ENCODE data around the gene RPP25L. TPM values are rescaled to one million over a fixed set of nuclear protein-coding genes. Genes with fewer than 3 reads are reported as not detected.
A peak's percentile ranks its signal among the peaks of the same experiment; 100 is the strongest.

RPP25L gene
- polyA plus RNA-seq, 1 of the 3 experiments (the other 2 are of a cell fraction), result 47.6 TPM

GRCh38 chr9:34578241-34579103, 33.4 kb downstream of the RPP25L start:
- peak overlapping the region; percentile 60 for H3K4me2 ChIP-seq
- no peaks in the 10 kb centered on the region for H3F3A ChIP-seq (replicated peaks; ENCODE audit: insufficient read depth)
- DNase-seq, result peak; percentile 85
- no peak overlapping the region for H2AFZ ChIP-seq (ENCODE audit: low read depth)
- H3K27ac ChIP-seq (ENCODE audit: low read depth in 2 of 2, low read length in 1 of 2), result peak overlapping the region in 1 of 2 experiments; percentile 75; a peak in 2 of 4 replicates
- H3K9me3 ChIP-seq, result no peaks in the 10 kb centered on the region
- TF ChIP-seq CHD2 (IDR thresholded peaks at IDR 0.05; ENCODE audit: low read length, partially characterized antibody) (peak; percentile 21), SMC3 (IDR thresholded peaks at IDR 0.05; ENCODE audit: low read depth, low read length) (no peak), MXI1 (IDR thresholded peaks at IDR 0.05; ENCODE audit: low read depth, low read length) (no peak), EZH2phosphoT487 (IDR thresholded peaks at IDR 0.05; ENCODE audit: borderline replicate concordance, low read depth) (no peak), REST (IDR thresholded peaks at IDR 0.05; ENCODE audit: low read depth, low read length) (no peak), TCF12 (IDR thresholded peaks at IDR 0.05) (no peak), PBX3 (IDR thresholded peaks at IDR 0.05) (peak; percentile 18; the same call in 1 of the 2 replicates), MAX (IDR thresholded peaks at IDR 0.05; ENCODE audit: low read depth) (0 out of 2 replicates have a peak, but pooled peaks have one; percentile 10)
- no peaks in the 10 kb centered on the region for H3K79me2 ChIP-seq (ENCODE audit: insufficient read depth)
- 34% methylated on average over 20 of the region's 28 CpGs for WGBS (ENCODE audit: low lambda C conversion rate)
- ChIA-PET CTCF (interaction anchor here (0.7 to 12.0 kb wide), 6 partner anchors 10 to 153 kb away, joined by 3 to 129 read pairs (median 10); partner anchors contain the start of gene CNTFR), POLR2A (interaction anchor here (0.7 to 2.3 kb wide), 5 partner anchors 10 to 150 kb away, joined by 3 to 10 read pairs (median 3); partner anchors contain the start of genes DNAI1 and FAM219A)
- peak overlapping the region; percentile 26 to 35; a peak in 3 of 4 replicates for H3K4me3 ChIP-seq (ENCODE audit: low read depth in 2 of 2, low read length in 1 of 2)
- no peak overlapping the region for H3K9ac ChIP-seq
- H3K27me3 ChIP-seq (ENCODE audit: insufficient read depth), result peaks cover 33% of the 10 kb centered on the region
- H3K4me1 ChIP-seq (ENCODE audit: control insufficient read depth in 1 of 2, insufficient read depth in 2 of 2, low read depth in 1 of 2, low read length in 1 of 2), result peaks cover 0 to 86% of the 10 kb centered on the region in 2 experiments; a peak in 2 of 4 replicates
- H3K9me2 ChIP-seq, result no peaks in the 10 kb centered on the region
- no peaks in the 10 kb centered on the region for H3K36me3 ChIP-seq (replicated peaks in 1 of 2; ENCODE audit: control insufficient read depth in 1 of 2, insufficient read depth in 2 of 2, low read length in 1 of 2)
- no peaks in the 10 kb centered on the region for H4K20me1 ChIP-seq (ENCODE audit: insufficient read depth)
